Measurements from ENCODE around the gene VCL.
A peak's percentile ranks its signal among the peaks of the same experiment; 100 is the strongest.

Gene VCL

DNA sequence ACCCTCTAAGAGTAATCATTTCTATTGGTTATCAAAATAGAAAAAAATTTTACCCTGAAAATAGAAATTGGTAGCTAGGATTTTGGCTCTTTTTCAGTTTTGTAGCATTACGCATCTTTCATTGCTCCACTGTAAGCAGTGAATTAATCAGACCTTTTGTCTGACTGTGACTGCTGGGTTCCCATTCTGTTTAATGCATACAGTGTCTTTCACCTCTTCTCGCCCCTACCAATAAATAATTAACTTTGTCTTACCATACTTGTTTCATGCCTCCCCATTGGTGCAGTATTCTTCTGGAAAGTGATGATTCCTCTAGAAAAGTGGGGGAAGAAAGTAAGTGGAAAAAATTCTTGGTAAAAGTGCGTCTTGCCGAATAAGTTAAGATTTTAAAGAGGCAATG lies 79.5 kb downstream of the VCL start:
- DNase-seq (ENCODE audit: low read depth) = no peak

DNA sequence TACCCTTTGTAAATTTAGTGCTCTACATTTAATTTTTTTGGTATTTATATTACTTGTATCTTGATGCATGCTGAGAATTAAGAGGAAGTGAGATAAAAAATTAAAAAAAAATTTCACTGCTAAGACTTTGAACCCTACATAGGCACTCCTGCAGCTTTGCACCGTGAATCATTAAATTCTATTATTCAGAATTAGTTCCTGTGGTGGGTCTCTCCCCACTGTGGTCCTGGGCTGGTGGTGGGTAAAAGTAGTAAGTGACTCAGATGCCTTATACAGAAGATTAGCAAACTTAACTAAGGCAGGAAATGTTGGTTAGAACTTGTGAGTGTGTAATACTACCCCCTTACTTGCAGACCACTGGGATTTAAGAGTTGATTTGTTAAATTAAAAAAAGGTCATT lies 80.1 kb downstream of the VCL start:
- no peak for DNase-seq (ENCODE audit: low read depth)

DNA sequence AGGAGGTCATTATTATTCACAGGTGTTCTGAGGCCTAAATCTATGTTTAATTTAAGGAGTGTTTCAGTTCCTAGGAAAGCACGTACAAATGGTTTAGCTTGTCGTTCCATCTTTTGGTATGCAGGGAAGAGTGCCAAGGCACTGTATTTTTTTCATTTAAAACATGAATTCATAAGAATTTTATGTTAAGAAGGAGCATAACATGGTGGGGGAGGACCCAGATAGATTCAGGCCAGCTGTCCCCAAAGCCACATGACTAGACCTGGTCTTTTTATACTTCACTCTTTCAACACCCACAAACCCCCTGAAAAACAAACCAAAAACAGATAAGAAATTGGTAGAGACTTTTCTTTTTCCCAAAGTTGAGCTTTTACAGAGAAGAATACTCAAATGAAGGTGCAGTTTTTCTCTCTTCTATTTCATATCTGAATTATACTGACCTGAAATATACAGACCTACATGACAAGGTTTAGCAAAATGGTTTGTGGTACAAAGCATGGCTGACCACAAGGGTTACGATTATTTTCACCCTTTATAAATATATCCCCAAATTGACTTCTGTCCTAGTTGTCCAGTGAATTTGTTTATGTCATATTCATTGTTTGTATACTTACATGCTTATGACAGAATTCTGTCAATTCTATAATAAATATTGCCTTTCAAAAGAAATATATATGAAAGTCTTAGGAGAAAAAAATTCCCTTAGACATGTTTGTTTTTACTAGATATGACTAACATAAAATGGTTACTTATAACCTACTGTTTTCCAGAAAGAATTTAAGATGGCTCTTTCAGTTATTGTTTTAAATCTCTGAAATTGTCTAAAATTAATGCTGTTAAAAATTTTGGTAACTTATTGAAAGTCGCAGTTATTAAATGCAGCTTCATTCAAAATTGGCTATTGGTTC lies 81.4 kb downstream of the VCL start:
- no peak for DNase-seq (ENCODE audit: low read depth)

DNA sequence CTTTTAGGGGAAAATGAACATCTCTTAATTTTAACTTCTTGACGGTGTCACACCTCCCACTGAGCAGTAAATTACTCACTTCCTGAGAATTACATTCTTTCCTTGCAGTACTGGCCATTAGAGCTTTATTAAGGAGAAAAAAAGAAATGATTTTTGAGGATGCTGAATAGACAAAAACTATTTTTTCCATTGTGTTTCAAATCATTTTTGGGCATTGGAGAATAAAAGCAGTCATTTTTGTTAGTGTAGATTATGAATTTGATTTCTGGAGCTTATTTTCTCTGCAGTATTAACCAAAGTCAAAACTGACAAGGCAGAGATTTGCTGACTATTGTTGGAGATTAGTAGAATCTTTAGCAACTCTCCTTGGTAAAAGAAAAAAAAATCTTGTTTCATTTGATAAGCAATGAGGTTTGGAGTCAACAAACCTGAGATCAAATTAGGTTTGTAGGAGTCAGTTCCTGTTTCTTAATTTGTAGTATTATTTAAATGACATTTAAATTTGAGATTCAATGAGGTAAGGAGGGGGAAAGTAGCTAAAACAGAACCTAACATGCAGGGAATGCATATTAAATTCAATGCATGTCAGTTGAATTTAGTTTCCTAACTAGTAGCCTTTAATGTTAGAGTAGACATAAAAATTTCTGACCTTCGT lies 82.1 kb downstream of the VCL start:
- DNase-seq (ENCODE audit: low read depth) = no peak

DNA sequence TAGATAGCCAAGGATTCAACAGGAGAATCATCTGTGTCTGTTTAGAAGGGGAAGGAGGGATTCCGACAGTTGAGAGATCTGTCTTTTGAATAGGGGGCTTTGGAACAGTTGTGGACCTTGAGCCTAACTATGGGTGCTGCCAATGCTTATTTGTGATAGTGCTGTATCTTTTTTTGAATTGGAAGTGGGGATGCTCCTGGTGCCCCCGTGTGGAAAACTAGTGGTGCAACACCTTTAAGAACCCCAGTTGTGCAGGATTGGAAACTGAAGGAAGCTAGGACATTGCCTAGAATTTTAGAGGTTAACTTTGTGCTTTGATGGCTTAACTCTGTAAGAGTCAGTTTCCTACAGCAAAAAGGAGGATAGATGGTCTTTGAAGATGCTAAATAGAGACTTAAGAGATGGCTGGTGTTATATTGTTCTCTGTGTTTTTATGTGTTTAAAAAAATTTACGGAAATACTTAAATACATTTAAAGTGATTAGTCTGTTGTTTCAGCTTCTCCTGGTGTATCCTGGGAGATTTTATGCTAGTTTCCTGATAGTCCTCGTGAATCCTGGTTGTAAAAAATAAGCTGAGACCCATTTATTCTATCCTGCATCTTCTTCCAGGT lies 83.4 kb downstream of the VCL start:
- peak; percentile 16 for DNase-seq (ENCODE audit: low read depth)

DNA sequence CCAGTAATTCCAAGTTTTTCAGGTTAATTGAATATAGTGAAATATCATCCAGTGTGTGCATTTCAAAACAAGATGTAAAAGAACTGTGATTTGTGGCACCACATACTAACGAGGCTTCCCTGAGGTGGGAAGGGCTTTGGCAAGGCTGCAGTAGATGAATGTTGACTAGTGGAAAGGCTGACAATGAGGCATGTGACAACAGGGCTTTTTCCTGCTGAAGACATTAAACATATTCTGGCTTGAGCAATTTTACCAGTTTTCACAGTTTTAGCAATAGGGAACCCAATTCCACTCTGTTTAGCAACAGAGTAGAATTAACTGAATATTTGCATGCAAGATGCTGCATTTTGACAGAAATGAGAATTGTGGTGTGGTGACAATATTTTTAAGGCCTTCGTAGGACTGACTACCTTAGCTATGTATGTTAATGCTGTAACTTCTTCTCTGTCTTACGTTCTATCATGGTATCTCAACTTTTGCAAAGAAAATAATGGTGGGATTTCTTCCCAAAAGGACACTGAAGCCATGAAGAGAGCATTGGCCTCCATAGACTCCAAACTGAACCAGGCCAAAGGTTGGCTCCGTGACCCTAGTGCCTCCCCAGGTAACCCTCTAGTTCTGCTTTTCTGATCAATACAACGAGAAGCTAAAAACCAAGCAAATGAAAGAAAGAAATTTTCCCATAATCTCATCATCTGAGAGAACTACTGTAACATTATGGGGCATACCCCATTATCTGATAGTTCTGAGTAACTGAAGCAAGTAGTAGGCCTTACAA lies 84.2 kb downstream of the VCL start:
- no peak for DNase-seq (ENCODE audit: low read depth)

DNA sequence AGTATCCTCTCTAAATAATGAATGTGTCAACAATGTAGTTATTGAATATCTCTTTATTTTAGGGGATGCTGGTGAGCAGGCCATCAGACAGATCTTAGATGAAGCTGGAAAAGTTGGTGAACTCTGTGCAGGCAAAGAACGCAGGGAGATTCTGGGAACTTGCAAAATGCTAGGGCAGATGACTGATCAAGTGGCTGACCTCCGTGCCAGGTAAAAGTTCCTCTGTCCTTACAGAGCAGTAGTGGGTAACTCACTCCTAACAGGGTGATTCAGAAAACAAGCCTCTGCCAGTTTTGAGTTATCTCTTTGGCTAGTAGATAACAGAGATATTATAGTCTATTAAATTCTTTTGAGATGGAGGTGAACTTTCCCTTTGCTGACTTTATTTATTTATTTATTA lies 85.4 kb downstream of the VCL start:
- DNase-seq (ENCODE audit: low read depth) = no peak

DNA sequence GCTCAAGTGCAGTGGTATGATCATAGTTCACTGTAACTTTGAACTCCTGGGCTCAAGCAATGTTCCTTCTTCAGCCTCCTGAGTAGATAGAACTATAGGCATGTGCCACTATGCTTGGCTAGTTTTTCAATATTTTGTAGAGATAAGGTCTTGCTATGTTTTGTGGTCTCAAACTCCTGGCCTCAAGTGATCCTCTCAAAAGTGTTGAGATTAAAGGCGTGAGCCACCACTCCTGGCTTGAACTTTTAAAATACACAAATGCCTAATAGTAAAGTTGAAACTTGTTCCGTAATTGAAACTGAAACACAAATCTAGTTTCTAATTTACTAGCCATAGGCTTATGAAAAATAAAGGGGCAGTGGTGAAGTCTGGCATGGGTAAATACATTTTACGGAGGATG lies 87.0 kb downstream of the VCL start:
- DNase-seq (ENCODE audit: low read depth) = no peak

DNA sequence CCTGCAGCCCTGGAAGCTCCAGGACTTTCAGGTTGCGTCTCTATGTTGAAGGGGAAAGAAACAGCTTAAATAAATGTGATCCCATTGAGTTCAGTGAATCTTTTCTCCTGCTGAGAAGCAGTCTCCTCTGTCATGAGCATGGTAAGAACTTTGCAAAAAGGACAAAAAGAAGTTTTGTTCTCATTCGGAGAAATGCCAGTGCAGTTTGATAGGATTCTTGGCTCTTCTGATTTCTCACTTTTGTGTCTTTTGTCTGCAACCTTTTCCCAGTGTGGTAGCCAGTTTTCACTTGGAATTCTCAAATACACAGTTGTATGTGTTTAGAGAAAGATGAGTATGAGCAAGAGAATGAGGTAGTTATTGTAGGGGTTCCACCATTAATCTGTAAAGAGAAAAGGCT lies 88.4 kb downstream of the VCL start:
- DNase-seq (ENCODE audit: low read depth) = no peak

DNA sequence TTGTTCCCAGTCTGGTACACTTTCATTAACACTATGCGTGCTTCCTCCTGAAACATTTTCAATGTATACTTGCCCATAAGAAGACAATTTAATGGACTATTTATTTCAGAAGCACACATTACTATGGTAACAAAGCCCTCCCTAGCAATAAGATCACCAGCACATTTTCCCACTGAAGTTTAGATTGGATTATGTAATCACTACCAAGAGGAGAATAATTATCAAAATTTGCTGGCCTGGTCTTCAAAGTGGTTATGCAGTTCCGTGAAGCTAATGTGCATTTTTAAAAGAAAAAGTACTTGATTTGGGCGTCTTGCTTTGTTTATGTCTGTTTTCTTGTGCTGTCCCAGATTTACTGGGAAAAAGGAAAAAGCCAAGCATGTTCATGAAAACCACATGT lies 90.8 kb downstream of the VCL start:
- DNase-seq (ENCODE audit: low read depth) = no peak

DNA sequence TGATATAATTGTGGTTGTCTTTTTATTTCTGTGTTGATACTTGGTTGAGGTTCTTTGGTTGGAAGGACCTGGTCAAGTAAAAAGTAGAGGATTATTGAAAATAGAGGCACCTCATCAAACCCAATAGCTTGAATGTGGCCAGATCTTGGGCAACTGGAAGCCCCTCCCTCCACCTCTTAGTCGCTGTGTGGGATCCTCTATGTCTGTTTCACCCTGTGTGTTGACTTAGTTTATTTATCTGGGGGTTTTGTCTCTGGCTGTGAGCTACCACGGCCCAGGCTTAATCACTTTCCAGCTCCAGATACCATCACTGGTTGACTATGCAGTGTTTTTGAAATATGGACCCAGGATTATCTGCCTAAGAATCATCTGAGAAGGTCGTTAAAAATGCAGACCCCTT lies 94.5 kb downstream of the VCL start:
- DNase-seq (ENCODE audit: low read depth) = no peak

DNA sequence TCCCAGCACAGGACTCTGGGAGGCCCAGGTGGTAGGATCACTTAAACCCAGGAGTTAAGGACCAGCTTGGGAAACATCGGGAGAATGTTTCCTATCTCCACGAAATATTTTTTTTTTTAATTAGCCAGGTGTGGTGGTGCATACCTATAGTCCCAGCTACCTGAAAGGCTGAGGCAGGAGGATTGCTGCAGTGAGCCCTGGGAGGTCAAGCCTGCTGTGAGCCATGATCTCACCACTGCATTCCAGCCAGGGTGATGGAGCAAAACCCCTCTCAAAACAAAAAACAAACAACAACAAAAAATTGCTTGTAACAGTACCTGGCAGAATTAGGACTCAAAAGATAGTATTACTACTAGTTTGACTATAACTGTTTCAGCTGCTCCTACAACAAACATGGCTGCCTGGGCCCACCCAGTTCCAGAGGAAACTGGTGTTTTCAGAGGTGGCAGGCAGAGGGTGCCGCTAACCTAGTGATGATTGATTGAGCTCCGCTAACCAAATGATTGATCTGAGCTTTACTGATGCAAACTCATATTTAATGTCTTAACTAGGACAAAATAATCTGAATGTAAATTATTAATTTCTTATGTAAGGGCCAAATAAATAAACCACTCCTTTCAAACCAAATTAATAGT lies 95.7 kb downstream of the VCL start:
- DNase-seq (ENCODE audit: low read depth) = no peak

DNA sequence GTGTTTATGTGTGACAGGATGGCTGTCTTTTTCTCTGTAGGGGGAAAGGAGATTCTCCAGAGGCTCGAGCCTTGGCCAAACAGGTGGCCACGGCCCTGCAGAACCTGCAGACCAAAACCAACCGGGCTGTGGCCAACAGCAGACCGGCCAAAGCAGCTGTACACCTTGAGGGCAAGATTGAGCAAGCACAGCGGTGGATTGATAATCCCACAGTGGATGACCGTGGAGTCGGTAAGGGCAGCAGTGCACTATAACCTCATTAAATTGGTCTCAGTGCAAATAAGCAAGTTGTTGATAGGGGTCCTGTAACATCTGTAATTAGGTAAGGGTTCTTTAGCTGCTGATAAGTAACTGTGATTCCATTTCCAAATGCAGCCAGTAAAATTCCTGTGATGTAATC lies 96.3 kb downstream of the VCL start:
- no peak for DNase-seq (ENCODE audit: low read depth)

DNA sequence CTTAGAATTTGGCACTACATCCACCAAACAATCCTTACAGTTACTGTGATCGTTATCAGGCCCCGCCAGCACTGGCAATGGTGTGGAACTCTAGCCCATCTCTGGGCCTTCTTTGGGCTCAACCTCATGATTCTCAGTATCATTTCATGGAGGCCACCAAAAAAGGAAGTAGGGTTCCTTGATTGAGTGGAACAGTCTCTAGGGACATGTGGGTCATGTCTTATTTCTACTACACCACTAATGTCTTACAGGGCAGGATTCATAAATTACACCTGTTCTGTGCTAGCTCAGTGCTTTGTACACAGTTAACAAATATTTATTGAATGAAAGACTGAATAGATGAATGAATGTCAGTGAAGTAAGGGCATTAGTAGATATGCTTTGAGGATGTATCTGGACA lies 98.9 kb downstream of the VCL start:
- DNase-seq (ENCODE audit: low read depth) = no peak

DNA sequence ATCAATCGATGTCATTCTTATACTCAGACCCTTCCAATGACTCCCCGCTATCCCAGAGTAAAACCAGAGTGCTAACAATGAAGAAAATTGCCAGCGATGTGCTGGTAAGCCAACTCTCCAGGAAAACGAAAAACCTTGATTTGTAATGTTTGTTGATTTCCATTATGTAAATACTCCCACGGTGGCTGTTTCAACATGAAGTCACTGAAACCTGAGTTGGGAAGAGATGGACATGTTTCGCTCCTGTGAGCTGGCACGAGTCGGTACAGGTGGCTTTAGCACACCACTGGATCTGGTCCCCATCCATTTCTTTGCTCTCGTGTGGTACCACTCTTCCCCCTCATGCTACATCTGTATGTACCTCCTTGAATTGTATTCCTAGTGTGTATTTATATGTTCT lies 99.9 kb downstream of the VCL start:
- DNase-seq (ENCODE audit: low read depth) = no peak

DNA sequence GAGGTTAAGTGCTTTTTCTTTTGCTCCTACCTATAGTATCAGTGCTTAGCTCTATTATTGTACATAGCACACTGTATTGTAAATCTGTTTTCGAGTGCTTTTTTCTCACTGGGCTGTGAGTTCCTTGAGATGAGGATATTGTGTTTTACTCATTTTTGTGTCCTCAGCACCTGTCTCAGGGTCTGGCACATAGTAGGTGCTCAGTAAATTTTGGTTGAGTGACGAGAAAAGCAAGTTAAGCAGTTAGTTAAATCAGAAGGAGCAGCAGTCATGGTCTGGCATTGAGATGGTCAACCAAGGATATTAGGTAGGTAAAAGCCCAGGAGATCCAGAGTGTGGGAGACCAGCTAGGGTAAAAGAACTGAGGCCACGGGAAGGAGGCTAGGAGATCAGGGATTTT lies 101.5 kb downstream of the VCL start:
- no peak for DNase-seq (ENCODE audit: low read depth)

DNA sequence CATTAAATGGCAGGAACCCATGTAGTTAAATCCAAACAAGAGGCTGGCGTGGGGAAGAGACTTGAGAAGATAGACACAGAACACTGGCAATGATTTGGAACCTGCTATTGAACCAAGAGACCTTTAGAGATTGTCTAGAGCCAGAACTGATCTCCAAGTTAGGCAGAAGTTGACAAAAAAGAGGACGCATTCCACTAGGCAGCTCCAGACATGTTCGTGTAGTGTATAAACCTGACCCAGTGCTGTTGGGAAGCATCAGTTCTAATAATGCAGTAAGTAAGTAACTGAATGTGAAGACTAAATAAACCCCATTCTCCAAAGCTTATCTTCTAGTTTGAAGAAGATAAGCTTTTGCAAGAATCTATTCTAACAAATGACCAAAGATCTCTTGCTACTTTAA lies 101.9 kb downstream of the VCL start:
- no peak for DNase-seq (ENCODE audit: low read depth)

DNA sequence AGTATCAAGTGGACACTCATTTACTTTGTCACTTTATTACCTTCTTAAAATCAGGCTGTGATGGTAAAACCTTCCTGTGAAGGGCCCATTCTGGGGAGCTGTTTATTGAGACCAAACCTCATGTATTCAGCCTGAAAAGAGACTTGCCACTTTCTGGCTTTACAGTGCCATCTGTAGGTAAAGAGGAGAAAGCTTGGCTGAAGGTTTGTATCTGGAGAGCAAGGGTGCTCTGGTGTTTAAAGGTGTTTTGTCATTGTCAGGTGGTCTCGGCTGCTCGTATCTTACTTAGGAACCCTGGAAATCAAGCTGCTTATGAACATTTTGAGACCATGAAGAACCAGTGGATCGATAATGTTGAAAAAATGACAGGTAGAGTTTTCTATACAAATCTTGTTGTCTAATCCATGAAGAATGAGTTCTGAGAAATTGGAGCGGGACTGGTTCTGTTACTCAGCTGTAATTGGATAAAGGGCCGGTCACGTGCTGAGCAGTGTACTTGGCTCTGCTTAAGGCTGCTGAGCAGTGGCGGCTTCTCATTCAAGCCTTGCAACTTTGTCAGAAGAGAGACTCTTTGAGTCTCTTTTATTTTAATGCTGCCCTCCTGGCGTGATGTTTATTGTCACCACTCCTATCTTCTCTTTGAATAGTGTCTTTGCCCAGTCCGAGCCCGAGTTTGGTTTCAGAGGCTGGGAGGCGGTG lies 105.8 kb downstream of the VCL start:
- no peak for DNase-seq (ENCODE audit: low read depth)

DNA sequence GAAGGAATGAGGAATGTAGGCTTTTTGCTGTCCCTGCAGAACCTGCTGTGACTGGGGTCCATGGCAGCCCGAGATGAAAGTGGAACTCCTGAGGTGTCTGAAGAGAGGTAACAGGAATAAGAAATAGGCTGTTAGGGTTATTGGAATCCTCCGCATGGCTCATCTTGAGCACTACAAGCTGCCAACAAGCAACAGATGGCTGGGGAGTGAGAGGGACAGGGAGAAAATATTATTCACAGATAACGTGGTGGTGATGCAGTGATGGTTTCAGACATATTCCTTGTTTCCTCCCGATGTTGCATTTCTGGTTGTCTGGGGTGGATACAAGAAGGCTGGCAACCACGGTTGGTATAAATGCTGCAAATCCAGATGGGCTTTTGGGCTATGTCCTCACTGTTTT lies 106.6 kb downstream of the VCL start:
- no peak for DNase-seq (ENCODE audit: low read depth)

DNA sequence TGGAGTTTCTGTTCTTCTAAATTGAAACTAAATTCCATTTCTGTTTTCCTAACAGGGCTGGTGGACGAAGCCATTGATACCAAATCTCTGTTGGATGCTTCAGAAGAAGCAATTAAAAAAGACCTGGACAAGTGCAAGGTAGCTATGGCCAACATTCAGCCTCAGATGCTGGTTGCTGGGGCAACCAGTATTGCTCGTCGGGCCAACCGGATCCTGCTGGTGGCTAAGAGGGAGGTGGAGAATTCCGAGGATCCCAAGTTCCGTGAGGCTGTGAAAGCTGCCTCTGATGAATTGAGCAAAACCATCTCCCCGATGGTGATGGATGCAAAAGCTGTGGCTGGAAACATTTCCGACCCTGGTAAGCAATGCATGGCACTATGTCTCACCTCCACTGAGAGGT lies 107.1 kb downstream of the VCL start:
- DNase-seq (ENCODE audit: low read depth) = no peak

DNA sequence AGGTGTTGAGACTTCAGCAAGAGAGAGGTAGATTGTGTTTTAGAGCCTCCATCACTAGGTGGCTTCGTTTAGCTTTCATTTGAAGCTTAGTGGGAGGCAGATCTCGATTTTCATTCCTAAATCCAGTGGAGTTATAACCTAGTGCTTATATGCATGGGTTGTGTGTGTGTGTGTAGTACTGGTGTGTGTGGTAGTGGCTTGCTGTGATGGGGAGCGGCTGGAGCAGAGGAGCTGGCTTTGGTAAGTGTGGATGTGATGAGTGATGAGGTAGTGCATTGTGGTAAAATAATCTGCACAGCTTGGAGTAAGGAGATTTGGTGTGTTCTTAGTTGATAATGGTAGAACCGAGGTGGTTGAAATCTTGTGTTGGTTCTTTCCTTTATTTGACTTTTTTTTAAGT lies 109.5 kb downstream of the VCL start:
- DNase-seq (ENCODE audit: low read depth) = no peak
